ENCODE results near the gene KANK2.

GRCh38 chr19:11116507-11116906 lies 80.8 kb downstream of the KANK2 start:
- TF ChIP-seq ETV6 (CRISPR knock-in tag; IDR thresholded peaks at IDR 0.05) (no peak), CTCF (IDR thresholded peaks at IDR 0.05) (no peak), TCF7 (CRISPR knock-in tag; IDR thresholded peaks at IDR 0.05; ENCODE audit: low read depth) (no peak), ZBTB21 (CRISPR knock-in tag; IDR thresholded peaks at IDR 0.05; ENCODE audit: borderline replicate concordance) (no peak), AR (CRISPR knock-in tag; IDR thresholded peaks at IDR 0.05) (no peak), SP1 (CRISPR knock-in tag; conservative IDR thresholded peaks at IDR 0.05) (no peak), E2F5 (CRISPR knock-in tag; IDR thresholded peaks at IDR 0.05) (no peak), ZNF671 (CRISPR knock-in tag; IDR thresholded peaks at IDR 0.05) (no peak), USF1 (CRISPR knock-in tag; IDR thresholded peaks at IDR 0.05) (no peak), USF2 (CRISPR knock-in tag; IDR thresholded peaks at IDR 0.05) (no peak), FOXP1 (CRISPR knock-in tag; IDR thresholded peaks at IDR 0.05; ENCODE audit: borderline replicate concordance) (no peak), AFF4 (CRISPR knock-in tag; IDR thresholded peaks at IDR 0.05; ENCODE audit: borderline replicate concordance) (no peak), NFYB (CRISPR knock-in tag; conservative IDR thresholded peaks at IDR 0.05; ENCODE audit: low read depth) (no peak), MAX (CRISPR knock-in tag; IDR thresholded peaks at IDR 0.05) (no peak)
